ENCODE results near the gene CMIP. TPM values are rescaled to one million over a fixed set of nuclear protein-coding genes. Genes with fewer than 3 reads are reported as not detected.

Gene CMIP
- total RNA-seq, 2 experiments from 2014 or later = 35.0 to 36.6 TPM

GRCh38 chr16:81620796-81621195 lies 176.2 kb downstream of the CMIP start:
- ChIA-PET POLR2A (no interaction called here), CTCF (interaction anchor here (0.7 to 5.8 kb wide), 5 partner anchors 35 to 109 kb away, joined by 3 to 65 read pairs (median 30); no protein-coding TSS in a partner anchor)
- H3K4me1 Mint-ChIP-seq (ENCODE audit: low read depth) = peaks cover 26% of the 10 kb centered on the region
- H3K9me3 Mint-ChIP-seq = no peaks in the 10 kb centered on the region
- intact Hi-C loops (cut with micrococcal nuclease) = loop anchor here (10.0 kb wide), 1 partner anchor 254 kb away; no protein-coding TSS in a partner anchor
- no peak for DNase-seq
- no peak overlapping the region for H3K27ac Mint-ChIP-seq
- no peaks in the 10 kb centered on the region for H3K27me3 Mint-ChIP-seq
- no peak overlapping the region for H3K4me3 Mint-ChIP-seq
- peaks cover 12% of the 10 kb centered on the region for H3K36me3 Mint-ChIP-seq

- H3K27ac Mint-ChIP-seq = no peak overlapping the region
- H3K9me3 Mint-ChIP-seq = no peaks in the 10 kb centered on the region
- H3K27me3 Mint-ChIP-seq = no peaks in the 10 kb centered on the region
- H3K4me1 Mint-ChIP-seq (ENCODE audit: low read depth) = peaks cover 19% of the 10 kb centered on the region
- intact Hi-C loops (cut with micrococcal nuclease) = loop anchor here (10.0 kb wide), 1 partner anchor 253 kb away; no protein-coding TSS in a partner anchor
- DNase-seq = no peak
- H3K36me3 Mint-ChIP-seq = peaks cover 12% of the 10 kb centered on the region
- POLR2A ChIA-PET = no interaction called here
- H3K4me3 Mint-ChIP-seq = no peak overlapping the region
- CTCF ChIA-PET = interaction anchor here (0.7 to 5.8 kb wide), 7 partner anchors 34 to 221 kb away, joined by 3 to 65 read pairs (median 15); no protein-coding TSS in a partner anchor
Observed at GRCh38 chr16:81621496-81621895, 176.9 kb downstream of the CMIP start.

- Mint-ChIP-seq H3K9me3 (no peaks in the 10 kb centered on the region), H3K27ac (peak overlapping the region; percentile 8), H3K4me3 (no peak overlapping the region), H3K27me3 (no peaks in the 10 kb centered on the region), H3K36me3 (peaks cover 8% of the 10 kb centered on the region), H3K4me1 (ENCODE audit: low read depth) (peaks cover 9% of the 10 kb centered on the region)
- intact Hi-C loops (cut with micrococcal nuclease) = loop anchor here (1.0 to 10.0 kb wide), 3 partner anchors 74 to 251 kb away; no protein-coding TSS in a partner anchor
- POLR2A ChIA-PET = no interaction called here
- CTCF ChIA-PET = interaction anchor here (0.6 to 5.8 kb wide), 14 partner anchors 32 to 223 kb away, joined by 3 to 65 read pairs (median 4); no protein-coding TSS in a partner anchor
- peak; percentile 73 for DNase-seq
Observed at GRCh38 chr16:81623365-81624102, 178.9 kb downstream of the CMIP start.

GRCh38 chr16:81624403-81624759 lies 179.8 kb downstream of the CMIP start:
- intact Hi-C loops (cut with micrococcal nuclease) = loop anchor here (10.0 kb wide), 1 partner anchor 250 kb away; no protein-coding TSS in a partner anchor
- DNase-seq = no peak
- peaks cover 11% of the 10 kb centered on the region for H3K4me1 Mint-ChIP-seq (ENCODE audit: low read depth)
- ChIA-PET POLR2A (no interaction called here), CTCF (interaction anchor here (0.6 to 5.8 kb wide), 5 partner anchors 73 to 221 kb away, joined by 3 to 65 read pairs (median 10); no protein-coding TSS in a partner anchor)
- H3K36me3 Mint-ChIP-seq = peaks cover 2% of the 10 kb centered on the region
- no peak overlapping the region for H3K27ac Mint-ChIP-seq
- no peaks in the 10 kb centered on the region for H3K9me3 Mint-ChIP-seq
- no peaks in the 10 kb centered on the region for H3K27me3 Mint-ChIP-seq
- no peak overlapping the region for H3K4me3 Mint-ChIP-seq

GRCh38 chr16:81624760-81625543 lies 180.3 kb downstream of the CMIP start:
- no peaks in the 10 kb centered on the region for H3K27me3 Mint-ChIP-seq
- intact Hi-C loops (cut with micrococcal nuclease) = loop anchor here (10.0 kb wide), 1 partner anchor 250 kb away; no protein-coding TSS in a partner anchor
- H3K27ac Mint-ChIP-seq = no peak overlapping the region
- DNase-seq = no peak
- CTCF ChIA-PET = interaction anchor here (1.0 to 5.8 kb wide), 3 partner anchors 72 to 221 kb away, joined by 10 to 65 read pairs (median 15); no protein-coding TSS in a partner anchor
- no peaks in the 10 kb centered on the region for H3K9me3 Mint-ChIP-seq
- POLR2A ChIA-PET = no interaction called here
- H3K36me3 Mint-ChIP-seq = peaks cover 2% of the 10 kb centered on the region
- H3K4me3 Mint-ChIP-seq = no peak overlapping the region
- peaks cover 12% of the 10 kb centered on the region for H3K4me1 Mint-ChIP-seq (ENCODE audit: low read depth)

- intact Hi-C loops (cut with micrococcal nuclease) = loop anchor here (1.0 to 10.0 kb wide), 4 partner anchors 9 to 249 kb away; no protein-coding TSS in a partner anchor
- DNase-seq = peak; percentile 54
- ChIA-PET CTCF (interaction anchor here (4.1 to 5.8 kb wide), 2 partner anchors 98 to 222 kb away, joined by 15 to 65 read pairs; no protein-coding TSS in a partner anchor), POLR2A (no interaction called here)
- H3K27ac Mint-ChIP-seq = no peak overlapping the region
- no peaks in the 10 kb centered on the region for H3K9me3 Mint-ChIP-seq
- H3K36me3 Mint-ChIP-seq = peaks cover 2% of the 10 kb centered on the region
- no peak overlapping the region for H3K4me3 Mint-ChIP-seq
- H3K27me3 Mint-ChIP-seq = no peaks in the 10 kb centered on the region
- H3K4me1 Mint-ChIP-seq (ENCODE audit: low read depth) = peaks cover 16% of the 10 kb centered on the region
Observed at GRCh38 chr16:81625544-81626153, 181.0 kb downstream of the CMIP start.

- intact Hi-C loops (cut with micrococcal nuclease) = loop anchor here (1.0 to 10.0 kb wide), 4 partner anchors 10 to 249 kb away; no protein-coding TSS in a partner anchor
- Mint-ChIP-seq H3K36me3 (peaks cover 2% of the 10 kb centered on the region), H3K4me1 (ENCODE audit: low read depth) (peaks cover 21% of the 10 kb centered on the region), H3K27ac (no peak overlapping the region), H3K9me3 (no peaks in the 10 kb centered on the region), H3K4me3 (no peak overlapping the region), H3K27me3 (no peaks in the 10 kb centered on the region)
- CTCF ChIA-PET = no interaction called here
- DNase-seq = peak; percentile 77
- POLR2A ChIA-PET = no interaction called here
Observed at GRCh38 chr16:81626181-81626674, 181.6 kb downstream of the CMIP start.

GRCh38 chr16:81627024-81627423 lies 182.4 kb downstream of the CMIP start:
- Mint-ChIP-seq H3K4me3 (no peak overlapping the region), H3K27me3 (no peaks in the 10 kb centered on the region), H3K27ac (no peak overlapping the region), H3K36me3 (peaks cover 2% of the 10 kb centered on the region), H3K9me3 (no peaks in the 10 kb centered on the region), H3K4me1 (ENCODE audit: low read depth) (peaks cover 29% of the 10 kb centered on the region)
- CTCF ChIA-PET = no interaction called here
- intact Hi-C loops (cut with micrococcal nuclease) = loop anchor here (10.0 kb wide), 1 partner anchor 248 kb away; no protein-coding TSS in a partner anchor
- peak; percentile 49 for DNase-seq
- POLR2A ChIA-PET = no interaction called here

GRCh38 chr16:81627729-81628244 lies 183.2 kb downstream of the CMIP start:
- Mint-ChIP-seq H3K9me3 (no peaks in the 10 kb centered on the region), H3K4me3 (no peak overlapping the region), H3K27ac (no peak overlapping the region), H3K27me3 (no peaks in the 10 kb centered on the region), H3K36me3 (peaks cover 2% of the 10 kb centered on the region), H3K4me1 (ENCODE audit: low read depth) (peaks cover 37% of the 10 kb centered on the region)
- POLR2A ChIA-PET = no interaction called here
- CTCF ChIA-PET = no interaction called here
- no peak for DNase-seq
- intact Hi-C loops (cut with micrococcal nuclease) = loop anchor here (10.0 kb wide), 1 partner anchor 247 kb away; no protein-coding TSS in a partner anchor

- Mint-ChIP-seq H3K27ac (peak overlapping the region; percentile 57), H3K4me3 (no peak overlapping the region), H3K36me3 (peaks cover 2% of the 10 kb centered on the region), H3K4me1 (ENCODE audit: low read depth) (peaks cover 47% of the 10 kb centered on the region), H3K27me3 (no peaks in the 10 kb centered on the region), H3K9me3 (no peaks in the 10 kb centered on the region)
- DNase-seq = no peak
- intact Hi-C loops (cut with micrococcal nuclease) = loop anchor here (10.0 kb wide), 1 partner anchor 246 kb away; no protein-coding TSS in a partner anchor
- ChIA-PET CTCF (no interaction called here), POLR2A (no interaction called here)
Observed at GRCh38 chr16:81629034-81629802, 184.6 kb downstream of the CMIP start.
